ENCODE measurements around the gene MAP3K3. TPM values are rescaled to one million over a fixed set of nuclear protein-coding genes. Genes with fewer than 3 reads are reported as not detected.
"Not testable (repeated sequence)": the region's sequence is repeated elsewhere in the genome, so short reads cannot be mapped to it uniquely, and the experiment has no call there.

The MAP3K3 gene
- total RNA-seq, 1 experiment from 2014 or later, result 39.5 TPM

DNA sequence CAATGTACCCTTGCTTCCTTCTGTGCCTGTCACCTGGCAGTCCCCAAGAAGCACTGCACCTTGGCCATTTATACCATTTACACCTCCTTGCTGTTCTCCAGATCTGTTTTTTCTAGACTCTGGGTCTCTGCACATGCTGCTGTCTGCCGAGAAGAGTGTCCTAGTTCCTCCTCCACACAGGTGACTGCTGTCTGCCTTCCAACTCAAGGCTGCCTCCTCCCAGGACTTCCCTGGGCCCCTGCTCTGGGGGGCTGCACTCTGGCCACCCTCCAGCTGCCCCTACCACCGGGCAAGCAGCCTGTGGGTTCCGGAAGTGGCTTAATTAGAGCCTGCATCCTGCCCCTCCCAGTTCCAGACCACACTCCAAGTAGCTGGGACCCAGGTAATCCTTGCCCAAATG lies 83.4 kb downstream of the MAP3K3 start:
- no peak for DNase-seq (ENCODE audit: low spot score)

DNA sequence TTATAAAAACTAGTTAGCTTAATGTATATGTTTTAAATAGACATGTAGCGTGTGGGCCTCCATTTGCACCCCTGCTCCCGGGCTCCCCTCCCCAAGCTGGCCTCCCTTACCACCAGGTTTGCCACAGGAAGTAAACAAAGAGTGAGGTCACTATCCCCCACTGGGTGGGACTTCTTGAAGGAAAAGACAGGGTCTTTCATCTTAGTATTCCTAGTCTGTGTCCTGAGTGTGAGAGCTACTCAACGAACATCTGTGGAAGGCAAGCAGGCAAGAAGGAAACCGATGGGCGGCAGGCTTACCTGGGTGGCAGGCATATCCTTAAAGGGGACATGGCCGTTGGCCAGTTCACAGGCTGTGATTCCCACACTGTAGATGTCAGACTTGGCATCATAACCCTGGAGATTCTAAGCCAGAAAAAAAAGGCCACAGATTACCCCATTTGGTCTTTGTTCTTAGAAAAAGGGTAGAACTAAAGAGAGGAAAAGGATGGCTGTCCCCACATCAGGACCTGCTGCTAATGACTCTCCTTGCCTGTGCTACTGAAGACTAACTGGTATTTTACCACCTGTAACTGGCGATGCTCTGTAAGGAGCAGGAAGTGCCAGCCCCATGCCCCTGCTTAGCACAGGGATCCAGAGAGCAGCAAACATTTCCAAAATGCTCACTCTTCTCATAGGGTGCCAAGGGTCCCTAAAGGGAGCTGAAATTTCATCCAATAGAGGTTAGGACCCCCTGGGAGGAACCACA lies 84.3 kb downstream of the MAP3K3 start:
- DNase-seq (ENCODE audit: low spot score), result no peak

GRCh38 chr17:63707151-63707550 lies 84.9 kb downstream of the MAP3K3 start:
- no peak for DNase-seq (ENCODE audit: low spot score)

- no peak for DNase-seq (ENCODE audit: low spot score)
Observed at GRCh38 chr17:63709110-63709509, 86.9 kb downstream of the MAP3K3 start.

- no peak for DNase-seq (ENCODE audit: low spot score)
Observed at GRCh38 chr17:63714550-63715277, 92.5 kb downstream of the MAP3K3 start.

- no peak for DNase-seq (ENCODE audit: low spot score)
Observed at GRCh38 chr17:63716426-63716825, 94.2 kb downstream of the MAP3K3 start.

DNA sequence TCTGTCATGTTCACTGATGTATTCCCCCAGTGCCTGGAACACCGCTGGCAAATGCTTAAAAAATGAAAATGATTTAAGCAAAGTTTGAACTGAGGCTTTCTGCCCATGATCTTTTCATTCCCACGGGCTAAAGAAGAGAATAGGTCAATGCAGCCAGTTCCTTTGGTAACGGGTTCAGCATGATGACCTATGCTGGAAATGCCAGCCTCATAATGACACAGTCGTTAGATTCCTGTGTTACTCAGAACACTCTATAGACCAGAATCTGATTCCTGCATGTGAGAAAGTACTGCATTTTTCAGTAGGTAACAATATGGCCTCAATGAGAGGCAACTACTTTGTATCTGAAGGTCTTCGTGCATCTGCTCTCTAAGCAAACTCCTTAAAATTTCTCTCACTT lies 96.8 kb downstream of the MAP3K3 start:
- DNase-seq (ENCODE audit: low spot score), result no peak

DNA sequence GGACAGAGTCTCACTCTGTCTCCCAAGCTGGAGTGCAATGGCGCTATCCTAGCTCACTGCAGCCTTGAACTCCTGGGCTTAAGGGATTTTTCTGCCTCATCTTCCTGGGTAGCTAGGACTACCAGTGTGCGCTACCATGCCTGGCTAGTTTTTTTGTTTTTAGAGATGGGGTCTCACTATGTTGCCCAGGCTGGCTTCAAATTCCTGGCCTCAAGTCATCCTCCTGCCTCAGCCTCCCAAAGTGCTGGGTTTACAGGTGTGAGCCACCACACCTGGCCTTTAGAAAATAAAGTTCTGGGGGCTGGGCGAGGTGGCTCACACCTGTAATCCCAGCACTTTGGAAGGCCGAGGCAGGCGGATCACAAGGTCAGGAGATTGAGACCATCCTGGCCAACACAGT lies 98.0 kb downstream of the MAP3K3 start:
- not testable (repeated sequence) for DNase-seq (ENCODE audit: low spot score)

- DNase-seq (ENCODE audit: low spot score), result no peak
Observed at GRCh38 chr17:63722403-63722802, 100.2 kb downstream of the MAP3K3 start.

- DNase-seq (ENCODE audit: low spot score), result no peak
Observed at GRCh38 chr17:63735691-63736090, 113.5 kb downstream of the MAP3K3 start.

DNA sequence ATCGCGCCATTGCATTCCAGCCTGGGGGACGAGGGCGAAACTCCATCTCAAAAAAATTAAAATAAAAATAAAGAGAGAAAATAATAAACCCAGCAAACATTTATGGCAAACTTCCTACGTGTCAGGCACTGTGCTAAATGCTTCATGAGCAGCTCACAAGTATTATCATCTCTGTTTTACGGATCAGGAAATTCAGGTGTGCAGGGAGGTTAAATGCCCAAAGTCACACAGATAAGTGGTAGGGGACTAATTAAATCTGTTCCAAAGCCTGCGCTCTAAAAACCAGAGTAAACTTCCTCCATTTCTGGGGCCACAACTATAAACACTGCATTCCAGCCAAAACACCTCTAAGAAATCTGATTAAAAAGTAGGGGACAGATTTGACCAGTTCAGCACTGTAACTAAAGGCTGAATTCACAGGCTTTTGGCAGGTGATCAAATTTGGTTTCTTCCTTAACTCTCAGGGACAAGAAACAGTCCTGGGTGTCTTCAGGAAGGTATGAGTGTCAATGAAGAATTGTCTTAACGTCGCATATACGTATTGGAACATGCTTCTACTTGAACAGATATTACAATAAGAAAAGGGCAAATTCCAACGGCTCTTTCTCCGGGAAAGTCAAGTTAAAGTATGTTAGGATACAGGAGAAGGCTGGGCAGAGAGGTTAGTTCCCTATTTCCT lies 118.4 kb downstream of the MAP3K3 start:
- DNase-seq (ENCODE audit: low spot score), result peak; percentile 21

GRCh38 chr17:63741143-63741407 lies 118.9 kb downstream of the MAP3K3 start:
- no peak for DNase-seq (ENCODE audit: low spot score)

DNA sequence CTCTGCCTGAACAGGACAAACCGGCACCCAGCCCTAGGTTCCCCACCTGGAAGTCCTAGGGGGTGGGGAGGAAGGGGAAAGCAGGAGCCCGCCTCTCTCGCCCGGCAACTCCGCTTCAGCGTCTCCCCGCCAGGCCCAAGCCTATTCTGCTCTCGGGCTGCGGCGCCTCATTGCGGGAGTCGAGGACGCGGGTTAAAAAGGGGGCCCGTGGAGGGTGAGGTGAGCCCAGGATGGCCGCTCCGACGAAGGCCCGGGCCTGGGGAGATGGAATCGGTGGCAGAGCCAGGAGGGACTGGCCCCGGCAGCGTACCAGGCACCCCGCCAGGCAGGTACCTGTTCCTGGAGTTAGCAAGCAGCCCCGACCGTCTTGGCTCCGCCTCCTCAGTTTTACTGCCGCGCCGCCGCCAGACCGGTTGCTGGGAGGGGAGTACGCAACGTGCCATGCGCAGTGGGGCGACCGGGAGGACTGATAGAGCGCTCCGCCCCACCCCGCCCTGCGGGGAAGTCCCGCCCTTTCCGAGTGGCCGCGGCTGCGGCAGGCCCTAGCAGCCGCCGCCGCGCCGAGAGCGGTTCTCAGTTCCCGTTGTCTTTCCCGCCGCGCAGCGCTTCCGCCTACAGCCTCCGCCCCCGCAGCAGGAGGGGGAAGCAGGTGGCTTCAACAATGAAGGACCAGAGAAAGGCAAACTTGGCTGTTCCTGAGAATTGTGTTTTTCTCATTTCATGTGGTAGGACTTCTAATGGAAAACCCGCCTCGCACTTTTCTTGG lies 119.4 kb downstream of the MAP3K3 start, which contains the start of gene STRADA:
Gene STRADA, minus strand, starts transcription at position 392 of the 766 bp plus-strand sequence. CDS start 13,430 bp downstream, outside the sequence.
- peak; percentile 98 for DNase-seq (ENCODE audit: low spot score)

Other genes with a start within 250 kb of the MAP3K3 start
- 26.6 and 33.0 TPM in 2 replicates for gene CYB561, start 176.1 kb upstream of the MAP3K3 start, total RNA-seq (2014; rRNA removed; shearing (Covaris generic))
- 4.4 and 7.6 TPM in 2 replicates for gene ACE, start 145.4 kb upstream of the MAP3K3 start, total RNA-seq (2014; rRNA removed; shearing (Covaris generic))
- not detected in 2 replicates for gene KCNH6, start 99.1 kb upstream of the MAP3K3 start, total RNA-seq (2014; rRNA removed; shearing (Covaris generic))
- gene DCAF7, start 71.9 kb upstream of the MAP3K3 start, total RNA-seq (2014; rRNA removed; shearing (Covaris generic)), result 37.3 and 47.4 TPM in 2 replicates
- 37.1 and 37.4 TPM in 2 replicates for gene TACO1, start 21.5 kb upstream of the MAP3K3 start, total RNA-seq (2014; rRNA removed; shearing (Covaris generic))
- gene LIMD2, start 77.7 kb downstream of the MAP3K3 start, total RNA-seq (2014; rRNA removed; shearing (Covaris generic)), result 43.2 and 75.7 TPM in 2 replicates
- 25.2 and 28.8 TPM in 2 replicates for gene STRADA, start 119.4 kb downstream of the MAP3K3 start, total RNA-seq (2014; rRNA removed; shearing (Covaris generic))
- gene CCDC47, start 151.2 kb downstream of the MAP3K3 start, total RNA-seq (2014; rRNA removed; shearing (Covaris generic)), result 59.7 and 78.3 TPM in 2 replicates
- gene DDX42, start 151.8 kb downstream of the MAP3K3 start, total RNA-seq (2014; rRNA removed; shearing (Covaris generic)), result 64.8 and 65.6 TPM in 2 replicates
- gene PSMC5, start 205.0 kb downstream of the MAP3K3 start, total RNA-seq (2014; rRNA removed; shearing (Covaris generic)), result 51.2 and 69.5 TPM in 2 replicates
- 48.0 and 50.6 TPM in 2 replicates for gene FTSJ3, start 205.2 kb downstream of the MAP3K3 start, total RNA-seq (2014; rRNA removed; shearing (Covaris generic))
- gene SMARCD2, start 220.3 kb downstream of the MAP3K3 start, total RNA-seq (2014; rRNA removed; shearing (Covaris generic)), result 114 and 138 TPM in 2 replicates